Measurements from ENCODE around the gene ALDH4A1. TPM values are rescaled to one million over a fixed set of nuclear protein-coding genes. Genes with fewer than 3 reads are reported as not detected.

ALDH4A1 gene, protein sequence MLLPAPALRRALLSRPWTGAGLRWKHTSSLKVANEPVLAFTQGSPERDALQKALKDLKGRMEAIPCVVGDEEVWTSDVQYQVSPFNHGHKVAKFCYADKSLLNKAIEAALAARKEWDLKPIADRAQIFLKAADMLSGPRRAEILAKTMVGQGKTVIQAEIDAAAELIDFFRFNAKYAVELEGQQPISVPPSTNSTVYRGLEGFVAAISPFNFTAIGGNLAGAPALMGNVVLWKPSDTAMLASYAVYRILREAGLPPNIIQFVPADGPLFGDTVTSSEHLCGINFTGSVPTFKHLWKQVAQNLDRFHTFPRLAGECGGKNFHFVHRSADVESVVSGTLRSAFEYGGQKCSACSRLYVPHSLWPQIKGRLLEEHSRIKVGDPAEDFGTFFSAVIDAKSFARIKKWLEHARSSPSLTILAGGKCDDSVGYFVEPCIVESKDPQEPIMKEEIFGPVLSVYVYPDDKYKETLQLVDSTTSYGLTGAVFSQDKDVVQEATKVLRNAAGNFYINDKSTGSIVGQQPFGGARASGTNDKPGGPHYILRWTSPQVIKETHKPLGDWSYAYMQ
- total RNA-seq, result 9.6 and 15.9 TPM in 2 replicates

GRCh38 chr1:18902523-18903290, at the start of gene ALDH4A1:
ALDH4A1 (minus strand) TSS chr1:18902555; CDS start chr1:18902523, 32 bp downstream.

DNA sequence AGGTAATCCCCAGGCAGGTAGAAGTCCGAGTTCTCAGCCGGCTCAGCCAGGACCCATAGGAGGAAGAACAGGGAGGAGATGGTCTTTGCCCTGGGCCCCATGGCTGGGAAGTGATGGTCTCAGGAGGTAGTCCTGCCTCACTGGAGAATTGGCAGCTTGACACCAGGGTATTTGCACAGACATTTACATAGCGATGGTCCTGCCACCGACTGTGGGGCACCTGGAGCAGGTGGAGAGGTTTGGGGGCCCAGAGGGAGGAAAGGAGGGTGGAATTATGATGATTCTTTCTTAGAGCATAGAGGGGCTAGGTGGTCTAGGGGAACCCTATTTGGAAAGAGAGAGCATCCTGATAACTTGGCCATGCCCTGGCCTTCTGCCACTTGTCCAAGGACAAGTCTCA, 42.8 kb downstream of the ALDH4A1 start, which contains the start of gene TAS1R2:
TAS1R2 (minus strand) TSS at position 101 of the 400 bp plus-strand sequence; CDS start at position 101, 0 bp downstream.

Other genes with a start within 250 kb of the ALDH4A1 start
- gene TAS1R2, start 42.9 kb downstream of the ALDH4A1 start, total RNA-seq, result not detected in 2 replicates
- gene IFFO2, start 54.1 kb upstream of the ALDH4A1 start, total RNA-seq, result 7.5 and 7.6 TPM in 2 replicates